IPS-NIHi11 (cell line): ENCODE measurements around the gene NHERF2.

Experiments
- DNase-seq: peaks from one replicate; pipeline ENCODE4 v3.0.0; 2012; ENCODE audit warnings: mixed read lengths, low spot score

NHERF2 gene

DNA sequence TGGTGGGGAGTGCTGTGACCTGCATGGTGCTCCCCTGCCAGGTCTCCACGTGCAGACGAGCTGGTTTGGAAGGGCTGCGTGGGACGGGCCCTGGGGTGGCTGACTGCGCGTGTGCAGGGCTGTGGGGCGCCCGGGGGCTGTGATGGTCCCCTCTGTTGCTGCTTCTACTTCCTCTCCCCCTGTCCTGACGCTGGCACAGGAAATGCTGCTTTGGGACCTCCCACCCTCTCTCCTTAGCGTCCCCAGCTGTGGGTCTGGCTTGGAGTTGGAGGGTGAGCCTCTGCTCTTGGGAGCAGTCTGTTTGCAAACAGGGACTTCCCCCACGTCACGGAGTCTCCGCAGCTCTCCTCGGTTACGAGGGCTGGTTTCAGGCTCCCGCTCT is 56.3 kb downstream of the NHERF2 start:
- DNase-seq = no peak

DNA sequence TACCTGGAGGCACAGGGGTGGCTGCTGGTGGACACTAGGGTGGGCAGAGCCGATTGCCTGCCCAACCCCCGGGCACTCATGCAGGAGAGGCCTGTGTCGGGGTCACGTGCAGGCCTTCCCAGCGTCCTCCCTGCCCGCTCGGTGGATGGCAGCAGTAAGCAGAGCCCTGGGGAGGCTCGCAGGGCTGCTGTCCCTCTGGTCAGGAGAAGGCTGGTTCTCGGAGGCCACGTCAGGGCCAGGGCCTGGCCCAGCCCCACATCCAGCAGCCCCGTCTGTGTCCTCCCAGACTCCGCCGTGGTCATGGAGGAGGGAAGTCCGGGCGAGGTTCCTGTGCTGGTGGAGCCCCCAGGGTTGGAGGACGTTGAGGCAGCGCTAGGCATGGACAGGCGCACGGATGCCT is 56.7 kb downstream of the NHERF2 start:
- DNase-seq = no peak

DNA sequence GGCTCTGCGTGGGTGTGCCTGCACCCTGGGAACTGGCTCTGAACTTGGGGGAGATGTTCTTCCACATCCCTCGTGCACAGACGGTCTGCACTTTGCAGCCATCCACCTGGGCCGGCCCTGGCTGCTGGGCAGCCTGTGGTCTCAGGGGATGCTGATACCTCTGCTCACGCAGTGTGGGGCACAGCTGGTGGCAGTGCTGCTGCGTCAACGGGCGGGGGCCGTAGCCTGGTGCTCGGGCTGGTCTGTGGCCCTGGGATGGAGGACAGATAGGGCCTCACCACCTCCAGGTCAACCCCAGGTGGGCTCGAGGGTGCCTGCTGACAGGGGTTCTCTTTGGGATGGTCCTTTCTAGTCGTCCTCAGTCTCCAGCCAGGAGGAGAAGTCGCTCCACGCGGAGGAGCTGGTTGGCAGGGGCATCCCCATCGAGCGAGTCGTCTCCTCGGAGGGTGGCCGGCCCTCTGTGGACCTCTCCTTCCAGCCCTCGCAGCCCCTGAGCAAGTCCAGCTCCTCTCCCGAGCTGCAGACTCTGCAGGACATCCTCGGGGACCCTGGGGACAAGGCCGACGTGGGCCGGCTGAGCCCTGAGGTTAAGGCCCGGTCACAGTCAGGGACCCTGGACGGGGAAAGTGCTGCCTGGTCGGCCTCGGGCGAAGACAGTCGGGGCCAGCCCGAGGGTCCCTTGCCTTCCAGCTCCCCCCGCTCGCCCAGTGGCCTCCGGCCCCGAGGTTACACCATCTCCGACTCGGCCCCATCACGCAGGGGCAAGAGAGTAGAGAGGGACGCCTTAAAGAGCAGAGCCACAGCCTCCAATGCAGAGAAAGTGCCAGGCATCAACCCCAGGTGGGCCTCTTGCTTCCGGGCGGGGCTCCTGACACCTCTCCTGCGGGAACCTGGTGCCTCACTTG is 57.4 kb downstream of the NHERF2 start:
- no peak for DNase-seq

DNA sequence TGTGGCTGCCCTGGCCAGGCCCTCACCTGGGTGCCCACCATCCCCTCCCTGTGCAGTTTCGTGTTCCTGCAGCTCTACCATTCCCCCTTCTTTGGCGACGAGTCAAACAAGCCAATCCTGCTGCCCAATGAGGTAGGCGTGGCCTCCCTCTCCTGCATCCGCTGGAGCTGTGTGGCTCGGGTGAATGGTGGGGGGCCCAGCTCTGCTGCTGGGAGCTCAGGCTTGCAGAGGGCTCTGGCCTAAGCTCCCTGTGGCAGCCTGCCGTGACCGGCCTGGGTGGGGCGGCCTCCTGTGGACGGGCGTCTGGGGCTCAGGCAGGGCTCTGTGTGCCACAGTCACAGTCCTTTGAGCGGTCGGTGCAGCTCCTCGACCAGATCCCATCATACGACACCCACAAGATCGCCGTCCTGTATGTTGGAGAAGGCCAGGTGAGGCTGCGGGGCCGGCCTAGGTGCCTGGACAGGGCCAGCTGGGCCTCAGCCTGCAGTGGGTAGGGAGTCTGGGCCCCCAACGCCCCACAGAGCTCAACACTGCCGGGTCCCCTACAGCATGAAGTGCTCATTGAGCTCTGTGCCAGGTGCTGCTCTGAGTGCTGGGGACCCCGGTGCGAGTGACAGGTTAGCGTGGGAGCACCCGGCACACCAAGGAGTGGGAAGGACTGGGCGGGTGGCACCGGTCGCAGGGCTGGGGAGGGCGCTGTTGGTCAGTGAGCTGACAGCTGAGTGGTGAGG is 58.4 kb downstream of the NHERF2 start:
- peak; percentile 39 for DNase-seq

DNA sequence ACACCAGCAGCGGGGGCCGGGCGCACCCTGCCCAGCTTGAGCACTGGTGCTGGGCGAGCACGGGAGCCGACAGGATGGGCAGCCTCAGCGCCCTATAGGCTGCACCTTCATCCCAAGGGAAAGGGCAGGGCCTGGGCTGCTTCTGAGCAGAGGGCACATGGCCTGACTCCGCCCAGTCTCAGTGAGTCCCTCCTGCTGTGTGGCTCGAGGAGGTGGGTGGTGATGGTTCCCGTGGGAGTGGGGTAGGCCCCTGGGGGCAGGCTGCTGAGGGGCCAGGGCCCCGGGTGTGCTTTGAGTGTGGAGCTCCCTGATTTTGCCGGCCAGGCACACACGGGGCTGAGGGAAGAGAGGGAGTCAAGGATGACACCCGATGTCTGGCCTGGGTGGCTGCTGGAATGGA is 59.0 kb downstream of the NHERF2 start:
- no peak for DNase-seq

DNA sequence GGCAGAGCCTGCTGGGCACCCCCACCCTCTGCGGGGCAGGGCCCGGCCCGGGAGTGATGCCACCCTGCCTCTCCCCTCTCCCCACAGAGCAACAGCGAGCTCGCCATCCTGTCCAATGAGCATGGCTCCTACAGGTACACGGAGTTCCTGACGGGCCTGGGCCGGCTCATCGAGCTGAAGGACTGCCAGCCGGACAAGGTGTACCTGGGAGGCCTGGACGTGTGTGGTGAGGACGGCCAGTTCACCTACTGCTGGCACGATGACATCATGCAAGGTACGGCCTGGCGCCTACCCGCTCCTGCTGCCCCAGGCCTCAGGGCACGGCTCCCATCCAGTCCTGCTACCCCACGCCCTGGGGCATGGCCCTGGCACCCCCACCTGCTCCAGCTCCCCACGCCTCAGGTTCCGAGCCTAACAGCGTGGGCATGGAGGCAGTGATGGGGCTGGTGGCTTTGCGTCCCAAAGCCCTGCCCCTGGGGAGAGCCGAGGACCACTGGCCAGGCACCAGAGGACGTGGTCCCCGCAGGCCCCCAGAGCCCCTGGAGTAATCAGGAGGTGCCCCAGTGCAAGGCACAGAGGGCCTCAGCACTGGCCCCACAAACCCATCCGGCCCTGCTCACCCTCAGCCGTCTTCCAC is 59.5 kb downstream of the NHERF2 start:
- no peak for DNase-seq

DNA sequence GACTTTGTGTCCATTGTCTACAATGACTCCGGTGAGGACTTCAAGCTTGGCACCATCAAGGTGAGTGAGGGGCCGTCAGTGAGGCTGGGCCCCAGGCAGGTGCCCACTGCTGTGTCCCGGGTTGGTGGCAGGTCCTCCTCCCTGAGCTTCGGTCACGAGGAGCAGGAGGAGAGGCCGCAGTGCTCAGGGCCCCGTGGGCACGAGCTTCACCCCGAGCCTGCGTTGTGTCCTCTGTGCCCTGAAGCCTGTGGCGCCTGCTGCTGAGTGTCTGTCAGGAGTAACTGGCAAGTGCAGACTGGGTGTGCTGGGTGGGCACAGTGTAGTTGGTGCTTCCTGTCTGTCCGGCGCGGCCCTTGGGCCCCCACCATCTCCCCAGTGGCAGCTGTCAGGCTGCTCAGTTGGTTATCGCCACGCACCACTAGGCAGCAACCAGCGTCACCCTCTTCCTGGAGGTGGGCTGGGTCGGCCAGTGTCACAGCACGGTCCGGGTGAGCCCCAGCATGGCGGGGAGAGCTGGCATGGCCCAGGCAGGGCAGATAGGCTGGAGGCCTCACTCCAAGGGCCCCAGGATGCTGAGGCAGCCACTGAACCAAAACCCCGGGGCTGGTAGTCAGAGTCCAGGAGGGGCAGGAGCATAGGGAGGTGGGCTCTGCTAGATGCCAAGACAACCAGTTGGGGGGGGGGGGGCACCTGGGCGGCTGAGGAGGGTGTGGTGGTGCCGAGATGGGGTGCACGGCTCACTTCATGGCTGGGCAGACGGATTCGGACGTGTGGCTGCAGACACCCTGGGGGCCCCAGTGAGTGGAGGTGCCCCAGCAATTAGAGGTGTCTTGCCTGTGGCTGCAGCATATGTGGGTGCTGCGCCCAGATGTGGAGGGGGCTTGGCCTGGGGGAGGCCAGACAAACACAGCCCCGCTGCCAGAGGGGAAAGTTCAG is 60.4 kb downstream of the NHERF2 start:
- no peak for DNase-seq

DNA sequence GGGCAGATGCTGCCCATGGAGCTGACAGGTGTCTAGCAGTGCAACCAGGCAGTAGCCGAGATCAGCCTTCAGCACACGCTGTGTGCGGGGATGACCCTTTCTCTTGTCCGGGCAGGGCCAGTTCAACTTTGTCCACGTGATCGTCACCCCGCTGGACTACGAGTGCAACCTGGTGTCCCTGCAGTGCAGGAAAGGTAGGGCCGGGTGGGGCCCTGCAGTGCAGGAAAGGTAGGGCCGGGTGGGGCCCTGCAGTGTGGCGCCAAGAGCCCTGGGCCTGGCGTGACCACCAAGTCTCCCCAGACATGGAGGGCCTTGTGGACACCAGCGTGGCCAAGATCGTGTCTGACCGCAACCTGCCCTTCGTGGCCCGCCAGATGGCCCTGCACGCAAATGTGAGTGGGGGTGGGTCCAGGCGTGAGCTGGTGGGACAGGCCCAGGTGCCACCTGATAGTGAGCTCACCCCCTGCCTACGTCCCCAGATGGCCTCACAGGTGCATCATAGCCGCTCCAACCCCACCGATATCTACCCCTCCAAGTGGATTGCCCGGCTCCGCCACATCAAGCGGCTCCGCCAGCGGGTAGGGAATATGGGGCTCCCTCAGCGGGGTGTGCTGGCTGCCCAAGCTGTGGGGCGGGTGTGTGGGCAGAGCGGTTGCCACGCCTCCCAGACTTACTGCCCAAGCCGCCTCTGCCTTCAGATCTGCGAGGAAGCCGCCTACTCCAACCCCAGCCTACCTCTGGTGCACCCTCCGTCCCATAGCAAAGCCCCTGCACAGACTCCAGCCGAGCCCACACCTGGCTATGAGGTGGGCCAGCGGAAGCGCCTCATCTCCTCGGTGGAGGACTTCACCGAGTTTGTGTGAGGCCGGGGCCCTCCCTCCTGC is 61.3 kb downstream of the NHERF2 start:
- no peak for DNase-seq
